HG02981 (cell line): ENCODE measurements around the gene TNNI3K.

Experiments used
- ATAC-seq: cut with Tn5 transposase; IDR thresholded peaks from one replicate; pipeline ENCODE4 v1.9.1; 2021; ENCODE audit warnings: mild to moderate bottlenecking, moderate library complexity; ENCODE audit not compliant: unreplicated experiment

TNNI3K gene

GRCh38 chr1:74481607-74482006 lies 246.4 kb downstream of the TNNI3K start:
- ATAC-seq: no peak

- ATAC-seq: no peak
Observed at GRCh38 chr1:74485622-74486021, 250.4 kb downstream of the TNNI3K start.

- no peak for ATAC-seq
Observed at GRCh38 chr1:74486036-74486435, 250.8 kb downstream of the TNNI3K start.

DNA sequence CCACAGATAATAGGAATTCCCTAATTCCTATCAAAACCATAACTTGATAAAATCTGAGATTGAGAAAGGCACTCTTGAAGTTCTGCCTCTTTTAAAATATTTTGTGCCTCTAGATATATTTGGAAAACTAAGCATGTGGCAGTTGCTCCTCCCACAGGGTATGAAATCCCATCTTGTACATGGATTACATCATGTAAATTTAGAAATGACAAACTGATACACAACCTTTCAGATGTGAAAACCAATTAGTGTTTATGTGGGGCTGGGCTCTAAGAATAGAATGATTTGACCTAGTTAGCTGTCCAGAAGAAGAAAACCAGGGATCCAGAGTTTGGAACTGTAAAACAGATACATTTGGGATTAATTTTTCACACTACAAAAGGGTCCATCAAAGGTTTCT lies 261.5 kb downstream of the TNNI3K start:
- ATAC-seq: no peak

GRCh38 chr1:74498901-74499300 lies 263.7 kb downstream of the TNNI3K start:
- no peak for ATAC-seq

DNA sequence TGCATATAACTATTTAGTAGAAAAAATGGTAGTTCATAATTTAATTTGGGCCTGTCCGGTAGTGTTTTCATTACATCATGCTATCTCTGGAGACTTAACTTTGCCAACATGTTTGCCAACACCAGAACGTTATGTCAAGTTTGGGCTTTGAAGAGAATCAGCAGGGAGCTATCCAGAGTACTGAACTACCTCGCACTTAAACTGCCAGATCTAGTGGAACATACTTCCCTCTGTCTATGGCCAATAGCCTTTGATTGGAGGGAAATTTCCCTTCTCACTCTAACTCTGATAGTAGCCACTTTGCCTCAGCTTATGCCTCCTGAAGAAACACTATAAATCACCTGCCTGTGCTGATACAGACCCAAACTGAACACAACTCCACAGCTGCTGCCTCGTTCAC lies 267.2 kb downstream of the TNNI3K start:
- no peak for ATAC-seq

DNA sequence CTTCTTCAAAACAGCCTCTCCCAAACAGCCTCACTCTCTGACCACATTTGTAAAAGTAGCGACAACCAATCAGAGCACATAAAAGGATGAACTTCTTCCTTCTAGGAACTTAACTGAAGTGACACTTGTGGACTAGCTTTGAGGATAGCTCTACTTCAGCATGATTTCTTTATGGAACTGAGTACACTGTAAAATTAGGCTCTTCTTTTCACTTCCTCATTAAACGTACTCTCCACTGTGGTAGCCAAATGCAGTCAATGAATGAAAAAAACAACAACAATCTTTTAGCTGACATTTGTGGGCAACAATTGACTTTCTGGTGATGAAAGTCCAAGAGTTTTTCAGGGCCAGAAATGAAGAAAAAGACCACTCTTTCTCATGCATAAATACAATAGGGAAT lies 267.7 kb downstream of the TNNI3K start:
- ATAC-seq: no peak

DNA sequence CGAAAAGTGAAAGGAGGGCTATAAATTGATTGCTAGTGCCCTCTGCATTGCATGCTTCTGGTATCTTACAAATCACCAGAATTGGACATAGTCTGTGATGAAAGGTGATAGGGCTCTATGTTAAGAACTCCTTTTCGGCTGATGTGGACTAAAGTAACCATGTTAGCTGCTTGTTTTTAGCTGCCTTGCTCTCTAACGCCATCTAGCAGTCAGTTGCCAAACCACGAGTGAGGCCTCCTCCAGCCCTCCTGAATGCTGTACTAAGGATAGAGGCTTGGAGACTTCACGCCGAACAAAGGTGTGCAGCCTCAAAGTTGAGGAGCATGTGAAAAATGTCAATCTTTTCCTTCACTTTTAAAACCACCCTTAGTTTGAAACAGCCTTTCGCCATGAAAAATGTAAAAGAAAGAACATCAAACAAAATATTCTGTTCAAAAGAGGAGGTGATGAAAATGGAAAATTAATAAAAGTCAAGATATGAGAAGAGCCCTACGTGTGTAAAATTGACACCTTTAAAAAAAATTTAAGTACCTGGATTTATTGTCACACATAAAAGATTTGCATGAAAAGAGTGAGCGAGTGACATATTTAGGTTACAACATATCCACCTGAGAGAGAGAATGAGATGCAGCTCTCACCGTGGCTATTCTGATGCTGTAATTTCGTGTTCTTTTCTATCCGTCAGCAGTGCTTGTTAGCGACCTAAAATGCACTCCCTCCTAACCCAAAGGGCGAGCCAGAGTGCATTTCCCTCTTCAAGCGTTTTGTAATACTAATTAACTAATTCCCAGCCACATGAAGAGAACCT lies 269.1 kb downstream of the TNNI3K start:
- ATAC-seq: peak; percentile 94

- no peak for ATAC-seq
Observed at GRCh38 chr1:74504933-74505512, 269.8 kb downstream of the TNNI3K start.

DNA sequence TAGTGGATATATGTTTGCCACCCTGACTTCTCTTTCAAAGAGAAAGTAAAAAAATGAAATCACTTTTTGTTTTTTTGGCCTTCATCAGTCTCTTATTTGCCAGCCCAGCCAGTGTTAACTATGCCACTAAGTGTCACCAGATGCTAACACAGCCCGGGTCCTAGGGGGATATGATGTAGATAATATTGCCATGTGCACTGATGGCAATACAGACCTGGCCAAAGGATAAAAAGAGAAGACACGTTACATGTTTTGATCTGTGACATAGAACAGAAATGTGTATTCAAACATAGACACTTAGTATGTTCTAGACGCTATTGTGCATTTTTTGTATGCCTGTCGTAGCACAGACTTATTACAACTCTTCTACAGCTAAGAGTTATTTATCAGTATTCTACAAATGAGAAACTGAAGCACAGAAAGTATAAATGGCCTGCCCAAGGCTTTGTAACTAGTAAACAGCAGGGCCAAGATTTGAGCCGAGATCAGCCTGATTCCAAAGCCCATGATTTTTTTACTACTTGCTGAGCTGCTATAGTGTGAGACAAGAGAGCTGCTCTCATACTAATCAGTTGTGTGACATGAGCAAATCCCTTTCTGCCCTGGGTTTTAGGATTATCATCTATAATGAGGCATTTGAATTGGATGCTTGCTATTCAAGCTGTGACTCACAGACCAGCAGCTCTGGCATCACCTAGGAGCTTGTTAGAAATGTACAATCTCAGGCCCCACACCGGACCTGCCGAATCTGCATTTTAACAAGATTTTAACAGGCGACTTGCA lies 270.9 kb downstream of the TNNI3K start:
- no peak for ATAC-seq

DNA sequence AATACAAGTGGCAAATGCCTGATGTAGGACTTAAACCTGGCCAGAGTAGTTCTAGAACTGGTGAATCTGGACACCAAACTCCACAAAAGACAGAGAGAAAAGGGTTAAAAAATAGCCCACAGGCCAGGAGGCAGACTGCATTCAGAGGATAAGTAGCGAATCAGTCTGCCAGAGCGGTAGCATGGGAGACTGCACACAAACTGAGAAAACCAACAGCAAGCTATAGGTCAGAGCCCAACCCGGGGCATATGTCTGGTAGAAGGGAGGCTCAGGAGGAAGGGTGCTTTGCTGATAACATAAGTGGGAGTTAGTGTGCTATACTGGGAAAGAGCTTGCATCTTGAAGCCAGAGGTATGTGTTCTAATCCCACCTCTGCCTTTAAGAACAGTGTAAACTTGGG lies 273.3 kb downstream of the TNNI3K start:
- no peak for ATAC-seq

GRCh38 chr1:74512170-74512915 lies 277.2 kb downstream of the TNNI3K start, which contains the start of gene LRRC53:
Gene LRRC53 (minus strand): TSS chr1:74512611. CDS start chr1:74483349, 29,262 bp downstream.
- ATAC-seq: no peak

- no peak for ATAC-seq
Observed at GRCh38 chr1:74513411-74514300, 278.5 kb downstream of the TNNI3K start.

DNA sequence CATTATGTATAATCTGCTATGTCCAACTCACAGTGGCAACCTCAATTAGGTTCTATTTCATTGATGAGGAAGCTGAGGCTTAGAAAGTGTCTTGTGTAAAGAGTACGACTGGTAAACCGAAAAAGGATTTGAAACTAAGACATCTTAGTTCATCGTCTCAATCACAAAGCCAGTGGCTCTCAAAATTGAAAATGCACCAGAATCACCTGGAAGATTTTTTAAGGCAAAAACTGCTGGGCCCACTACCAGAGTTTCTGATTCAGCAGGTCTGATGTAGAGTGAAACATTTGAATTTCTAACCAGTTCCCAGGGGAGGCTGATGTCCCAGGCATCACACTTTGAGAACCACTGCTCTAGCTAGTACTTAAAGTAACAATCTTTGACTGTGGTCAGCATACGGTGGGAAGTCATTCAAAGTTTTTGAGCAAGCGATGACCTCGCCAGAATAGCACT lies 282.4 kb downstream of the TNNI3K start:
- peak; percentile 67 for ATAC-seq

DNA sequence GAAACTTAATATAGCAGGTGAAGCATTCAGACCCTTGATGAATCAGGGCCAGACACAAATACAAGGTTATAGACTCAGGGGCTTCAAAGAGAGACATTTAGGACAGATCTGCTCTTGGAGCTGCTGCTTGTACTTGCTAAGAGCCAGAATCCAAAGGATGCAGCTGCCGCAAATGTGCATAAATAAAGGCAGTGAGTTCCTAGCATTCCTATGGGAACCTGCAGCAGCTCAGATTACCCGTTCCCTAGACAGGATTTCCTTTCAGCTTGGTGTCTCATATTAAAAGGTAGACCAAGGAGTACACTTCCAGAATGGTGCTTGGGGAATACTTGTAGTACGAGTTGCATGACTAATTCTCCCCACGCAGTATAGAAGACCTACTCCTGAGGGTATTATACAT lies 287.0 kb downstream of the TNNI3K start:
- ATAC-seq: no peak

DNA sequence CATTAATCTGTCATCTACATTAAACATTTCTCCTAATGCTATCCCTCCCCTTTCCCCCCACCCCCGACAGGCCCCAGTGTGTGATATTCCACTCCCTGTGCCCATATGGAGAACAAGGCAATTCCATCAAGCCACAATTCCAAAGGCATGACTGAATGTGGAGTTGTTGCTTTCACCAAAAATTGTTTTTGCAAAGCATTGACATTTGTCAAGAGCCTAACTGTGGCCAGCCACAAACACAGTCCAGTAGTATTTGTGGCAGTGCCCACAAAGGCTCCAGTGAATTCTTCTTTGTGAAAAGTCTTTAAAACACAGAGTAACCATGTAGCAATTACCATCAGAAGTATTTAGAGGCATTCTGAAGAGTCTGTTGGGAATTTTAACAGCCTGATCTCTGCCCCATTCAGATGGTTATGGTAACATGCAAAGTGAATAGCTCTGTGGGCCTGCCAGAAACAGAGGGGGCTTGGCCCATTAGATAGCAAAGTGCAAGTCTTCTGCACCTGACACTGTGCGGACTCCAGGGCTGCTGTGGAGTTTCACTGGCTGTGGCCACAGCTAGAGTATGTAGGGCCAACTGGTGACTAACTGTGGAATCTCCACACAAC lies 288.8 kb downstream of the TNNI3K start:
- no peak for ATAC-seq

DNA sequence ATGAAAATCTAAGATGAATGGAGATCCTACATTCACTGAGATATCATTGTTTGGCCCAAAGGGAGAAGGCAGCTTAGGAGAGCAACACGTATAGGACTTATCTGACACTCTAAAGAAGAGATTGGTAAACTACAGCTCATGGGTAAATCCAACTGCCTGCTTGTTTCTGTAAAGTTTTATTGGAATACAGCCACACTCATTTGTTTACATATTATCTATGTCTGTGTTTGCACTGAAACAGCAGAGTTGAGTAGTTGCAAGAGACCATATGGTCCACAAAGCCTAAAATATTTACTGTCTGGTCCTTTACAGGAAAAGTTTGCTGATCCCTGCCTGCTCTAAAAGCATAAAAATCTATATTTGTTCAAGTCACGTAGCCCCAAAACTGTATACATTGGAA lies 291.5 kb downstream of the TNNI3K start:
- no peak for ATAC-seq

- no peak for ATAC-seq
Observed at GRCh38 chr1:74528123-74528522, 292.9 kb downstream of the TNNI3K start.

DNA sequence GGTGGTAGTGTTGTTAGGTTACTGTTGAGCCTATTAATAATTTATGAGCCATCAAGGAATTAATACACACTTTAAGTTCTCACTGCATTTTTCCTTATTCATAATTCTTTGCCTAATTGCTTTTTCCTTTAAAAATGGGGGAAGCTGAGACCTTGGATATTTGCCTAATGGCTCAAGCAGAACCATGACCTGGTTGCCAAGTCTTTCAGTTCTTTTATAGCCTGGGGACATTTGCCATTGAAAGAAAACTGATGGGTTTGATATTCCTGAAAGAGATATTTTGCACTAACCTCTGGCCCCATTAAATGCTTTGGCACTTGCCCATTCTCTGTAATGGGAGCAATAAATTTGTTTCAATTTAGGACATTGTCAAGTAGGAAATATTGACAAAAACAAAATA lies 295.7 kb downstream of the TNNI3K start:
- ATAC-seq: no peak

DNA sequence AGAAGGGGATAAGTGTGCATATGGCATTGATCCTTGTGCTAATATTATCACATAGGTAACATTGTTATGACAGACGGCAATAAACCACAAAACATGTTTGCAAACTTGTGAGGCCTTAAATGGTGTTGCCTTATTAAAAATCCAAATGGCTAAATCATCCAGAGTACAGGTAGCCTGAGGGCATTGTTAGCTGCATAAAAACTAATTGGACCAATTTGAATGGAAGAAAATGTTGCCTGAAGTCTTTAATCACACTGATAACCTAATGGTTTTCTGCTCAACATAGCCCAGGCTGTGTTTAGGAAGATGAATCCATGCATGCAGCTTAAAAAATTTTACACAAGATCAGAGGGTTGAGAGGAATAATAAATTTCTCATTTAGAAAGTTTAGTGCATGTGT lies 296.6 kb downstream of the TNNI3K start:
- ATAC-seq: no peak
